ENCODE results near the gene CUL9. TPM values are rescaled to one million over a fixed set of nuclear protein-coding genes. Genes with fewer than 3 reads are reported as not detected.

The CUL9 gene
- polyA plus RNA-seq, 1 donor (not counting 4 experiments of a cell fraction or from before 2014, with no cell fraction given): 21.6 TPM

DNA sequence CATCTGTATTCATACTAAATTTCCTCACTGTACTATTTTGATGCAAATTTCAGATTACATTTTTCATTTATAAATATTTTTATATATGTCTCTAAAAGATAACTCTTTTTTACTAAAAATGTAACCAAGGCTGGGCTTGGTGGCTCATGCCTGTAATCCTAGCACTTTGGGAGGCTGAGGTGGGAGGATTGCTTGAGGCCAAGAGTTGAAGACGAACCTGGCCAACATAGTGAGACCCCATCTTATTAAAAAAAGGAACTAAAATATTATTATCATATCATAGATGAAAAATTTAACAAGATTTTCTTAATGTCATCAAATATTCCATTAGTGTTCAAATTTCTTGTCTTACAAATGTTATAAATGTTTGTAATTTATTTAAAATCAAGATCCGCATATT, 53.8 kb downstream of the CUL9 start:
- H3K9me3 ChIP-seq (ENCODE audit: control insufficient read depth, low read depth, low read length): no peaks in the 10 kb centered on the region
- no peaks in the 10 kb centered on the region for H3K9me1 ChIP-seq (ENCODE audit: control insufficient read depth, extremely low read depth, insufficient read depth, low read length)
- FAIRE-seq (no peak), DNase-seq (ENCODE audit: low read depth, low spot score) (no peak)
- H2AFZ ChIP-seq (ENCODE audit: control insufficient read depth, low read length): no peak overlapping the region
- H3K27ac ChIP-seq (ENCODE audit: control insufficient read depth, insufficient read depth, low read length): no peak overlapping the region
- no peak overlapping the region for H3K4me3 ChIP-seq (ENCODE audit: control insufficient read depth in 2 of 3, extremely low read depth in 1 of 3, insufficient read depth in 2 of 3, low read depth in 1 of 3, low read length in 3 of 3)
- H4K20me1 ChIP-seq (ENCODE audit: control insufficient read depth, extremely low read depth, insufficient read depth, low read length): no peaks in the 10 kb centered on the region
- dilution Hi-C loops (cut with MboI; ENCODE audit: extremely low pct_ligation_motif_present, low sequenced_read_pairs): no loop called here
- no peak overlapping the region for H3K9ac ChIP-seq (ENCODE audit: control insufficient read depth, extremely low read depth, insufficient read depth, low read length)
- no peaks in the 10 kb centered on the region for H3K36me3 ChIP-seq (ENCODE audit: control insufficient read depth in 2 of 2, extremely low read depth in 1 of 2, insufficient read depth in 2 of 2, low read length in 2 of 2)
- peaks cover 3% of the 10 kb centered on the region for H3K27me3 ChIP-seq (ENCODE audit: control insufficient read depth, extremely low read depth, insufficient read depth, low read length)
- no peaks in the 10 kb centered on the region for H3K4me1 ChIP-seq (ENCODE audit: control insufficient read depth, extremely low read depth, insufficient read depth, low read length)
- no peak overlapping the region for H3K4me2 ChIP-seq (ENCODE audit: control insufficient read depth, extremely low read depth, insufficient read depth, low read depth, low read length)
- H3K79me2 ChIP-seq (ENCODE audit: control insufficient read depth, insufficient read depth, low read length): no peaks in the 10 kb centered on the region
- no peak for TF ChIP-seq EZH2 (IDR thresholded peaks at IDR 0.05; ENCODE audit: low read length)
- TF ChIP-seq, protein P1, sequence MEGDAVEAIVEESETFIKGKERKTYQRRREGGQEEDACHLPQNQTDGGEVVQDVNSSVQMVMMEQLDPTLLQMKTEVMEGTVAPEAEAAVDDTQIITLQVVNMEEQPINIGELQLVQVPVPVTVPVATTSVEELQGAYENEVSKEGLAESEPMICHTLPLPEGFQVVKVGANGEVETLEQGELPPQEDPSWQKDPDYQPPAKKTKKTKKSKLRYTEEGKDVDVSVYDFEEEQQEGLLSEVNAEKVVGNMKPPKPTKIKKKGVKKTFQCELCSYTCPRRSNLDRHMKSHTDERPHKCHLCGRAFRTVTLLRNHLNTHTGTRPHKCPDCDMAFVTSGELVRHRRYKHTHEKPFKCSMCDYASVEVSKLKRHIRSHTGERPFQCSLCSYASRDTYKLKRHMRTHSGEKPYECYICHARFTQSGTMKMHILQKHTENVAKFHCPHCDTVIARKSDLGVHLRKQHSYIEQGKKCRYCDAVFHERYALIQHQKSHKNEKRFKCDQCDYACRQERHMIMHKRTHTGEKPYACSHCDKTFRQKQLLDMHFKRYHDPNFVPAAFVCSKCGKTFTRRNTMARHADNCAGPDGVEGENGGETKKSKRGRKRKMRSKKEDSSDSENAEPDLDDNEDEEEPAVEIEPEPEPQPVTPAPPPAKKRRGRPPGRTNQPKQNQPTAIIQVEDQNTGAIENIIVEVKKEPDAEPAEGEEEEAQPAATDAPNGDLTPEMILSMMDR (optimal IDR thresholded peaks at IDR 0.05 in 1 of 3, IDR thresholded peaks at IDR 0.05 in 1 of 3, conservative IDR thresholded peaks at IDR 0.05 in 1 of 3; ENCODE audit: extremely low read depth in 1 of 3, insufficient read depth in 2 of 3, low read length in 3 of 3): no peak

DNA sequence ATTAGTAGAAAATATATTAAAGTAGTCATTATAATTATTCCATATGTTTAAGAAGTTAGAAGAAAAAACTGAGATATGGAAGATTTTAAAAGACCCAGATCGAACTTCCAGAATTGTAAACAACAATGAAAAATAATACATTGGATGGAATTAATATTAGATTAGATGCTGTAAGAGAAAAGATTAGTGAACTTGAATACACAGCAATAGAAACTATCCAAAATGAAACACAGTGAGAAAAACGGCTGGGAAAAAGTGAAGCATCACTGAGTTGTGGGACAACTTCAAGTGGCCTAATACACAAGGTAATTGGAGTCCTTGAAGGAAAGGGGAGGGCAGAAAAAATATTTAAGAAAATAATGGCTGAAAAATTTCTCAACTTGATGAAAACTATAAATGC, 57.1 kb downstream of the CUL9 start:
- H3K9me3 ChIP-seq (ENCODE audit: control insufficient read depth, low read depth, low read length): no peaks in the 10 kb centered on the region
- no peak overlapping the region for H3K9ac ChIP-seq (ENCODE audit: control insufficient read depth, extremely low read depth, insufficient read depth, low read length)
- H3K27ac ChIP-seq (ENCODE audit: control insufficient read depth, insufficient read depth, low read length): no peak overlapping the region
- dilution Hi-C loops (cut with MboI; ENCODE audit: extremely low pct_ligation_motif_present, low sequenced_read_pairs): no loop called here
- H3K79me2 ChIP-seq (ENCODE audit: control insufficient read depth, insufficient read depth, low read length): no peaks in the 10 kb centered on the region
- FAIRE-seq (no peak), DNase-seq (ENCODE audit: low read depth, low spot score) (no peak)
- H3K9me1 ChIP-seq (ENCODE audit: control insufficient read depth, extremely low read depth, insufficient read depth, low read length): no peaks in the 10 kb centered on the region
- no peaks in the 10 kb centered on the region for H4K20me1 ChIP-seq (ENCODE audit: control insufficient read depth, extremely low read depth, insufficient read depth, low read length)
- no peaks in the 10 kb centered on the region for H3K4me1 ChIP-seq (ENCODE audit: control insufficient read depth, extremely low read depth, insufficient read depth, low read length)
- H2AFZ ChIP-seq (ENCODE audit: control insufficient read depth, low read length): no peak overlapping the region
- H3K27me3 ChIP-seq (ENCODE audit: control insufficient read depth, extremely low read depth, insufficient read depth, low read length): peaks cover 31% of the 10 kb centered on the region
- H3K4me2 ChIP-seq (ENCODE audit: control insufficient read depth, extremely low read depth, insufficient read depth, low read depth, low read length): no peak overlapping the region
- no peaks in the 10 kb centered on the region for H3K36me3 ChIP-seq (ENCODE audit: control insufficient read depth in 2 of 2, extremely low read depth in 1 of 2, insufficient read depth in 2 of 2, low read length in 2 of 2)
- TF ChIP-seq, protein P1 (optimal IDR thresholded peaks at IDR 0.05 in 1 of 3, IDR thresholded peaks at IDR 0.05 in 1 of 3, conservative IDR thresholded peaks at IDR 0.05 in 1 of 3; ENCODE audit: extremely low read depth in 1 of 3, insufficient read depth in 2 of 3, low read length in 3 of 3): no peak
- TF ChIP-seq EZH2 (IDR thresholded peaks at IDR 0.05; ENCODE audit: low read length): no peak
- no peak overlapping the region for H3K4me3 ChIP-seq (ENCODE audit: control insufficient read depth in 2 of 3, extremely low read depth in 1 of 3, insufficient read depth in 2 of 3, low read depth in 1 of 3, low read length in 3 of 3)
